ENCODE data around the gene TMOD2.

DNA sequence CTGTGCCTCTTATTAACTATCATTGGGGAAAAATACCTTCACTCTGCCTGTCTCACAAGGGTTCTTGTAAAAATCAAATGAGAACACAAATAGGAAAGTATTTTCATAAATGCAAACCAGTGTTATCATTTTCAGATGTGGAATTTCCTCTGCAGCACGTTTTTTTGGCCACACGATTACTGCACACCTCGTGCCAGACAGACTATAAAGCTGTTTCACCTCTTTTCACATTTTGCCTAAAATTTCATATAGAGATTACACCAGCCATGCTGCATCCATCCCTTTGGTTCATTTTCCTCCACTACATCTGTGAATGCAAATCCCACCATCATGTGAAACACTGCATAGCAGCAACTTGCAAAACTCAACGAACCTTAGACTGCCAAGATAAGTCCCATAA is 1.2 kb upstream of the TMOD2 start:
- TF ChIP-seq, protein P1, sequence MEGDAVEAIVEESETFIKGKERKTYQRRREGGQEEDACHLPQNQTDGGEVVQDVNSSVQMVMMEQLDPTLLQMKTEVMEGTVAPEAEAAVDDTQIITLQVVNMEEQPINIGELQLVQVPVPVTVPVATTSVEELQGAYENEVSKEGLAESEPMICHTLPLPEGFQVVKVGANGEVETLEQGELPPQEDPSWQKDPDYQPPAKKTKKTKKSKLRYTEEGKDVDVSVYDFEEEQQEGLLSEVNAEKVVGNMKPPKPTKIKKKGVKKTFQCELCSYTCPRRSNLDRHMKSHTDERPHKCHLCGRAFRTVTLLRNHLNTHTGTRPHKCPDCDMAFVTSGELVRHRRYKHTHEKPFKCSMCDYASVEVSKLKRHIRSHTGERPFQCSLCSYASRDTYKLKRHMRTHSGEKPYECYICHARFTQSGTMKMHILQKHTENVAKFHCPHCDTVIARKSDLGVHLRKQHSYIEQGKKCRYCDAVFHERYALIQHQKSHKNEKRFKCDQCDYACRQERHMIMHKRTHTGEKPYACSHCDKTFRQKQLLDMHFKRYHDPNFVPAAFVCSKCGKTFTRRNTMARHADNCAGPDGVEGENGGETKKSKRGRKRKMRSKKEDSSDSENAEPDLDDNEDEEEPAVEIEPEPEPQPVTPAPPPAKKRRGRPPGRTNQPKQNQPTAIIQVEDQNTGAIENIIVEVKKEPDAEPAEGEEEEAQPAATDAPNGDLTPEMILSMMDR (conservative IDR thresholded peaks at IDR 0.05 in 1 of 2, IDR thresholded peaks at IDR 0.05 in 1 of 2; ENCODE audit: low read depth in 1 of 2, low read length in 2 of 2), result no peak
- TF ChIP-seq EZH2 (IDR thresholded peaks at IDR 0.05; ENCODE audit: low read length, missing control alignments), result no peak

All from fibroblast of lung (primary cell).